GM12878 (cell line): ENCODE data around the gene YKT6. TPM values are rescaled to one million over a fixed set of nuclear protein-coding genes. Genes with fewer than 3 reads are reported as not detected.

Source experiments
- ATAC-seq: fragments of 200-7000 bp; cut with Tn5 transposase; 3 replicates; pipeline ENCODE4 v1.9.1; 2020; ENCODE audit warnings: mild to moderate bottlenecking, moderate library complexity
- BruUV-seq: library from RNA; stranded (reverse); fragments of 400-500 nt; replicated peaks from 2 replicates; lab custom pipeline; 2021; lab: Mats Ljungman, UMichigan
- CTCF ChIA-PET: fragments of 300-600 bp; sonication (Branson Sonifier 250); formaldehyde crosslinking; extraction: SDS; loops from one replicate; lab custom pipeline; 2021; ENCODE audit warnings: inconsistent platforms; lab: Yijun Ruan, JAX
- POLR2A ChIA-PET: fragments of 350-600 bp; formaldehyde crosslinking; extraction: SDS; loops from one replicate; lab custom pipeline; 2021; ENCODE audit warnings: inconsistent platforms; lab: Charles Lee
- RAD21 ChIA-PET: fragments of 300-600 bp; sonication (Branson Sonifier 250); formaldehyde crosslinking; loops from one replicate; lab custom pipeline; 2023; ENCODE audit warnings: antibody characterized with exemption; ENCODE audit not compliant: unreplicated experiment; lab: Charles Lee
- SMC1A ChIA-PET: fragments of 300-600 bp; sonication (Branson Sonifier 250); formaldehyde crosslinking; loops from one replicate; lab custom pipeline; 2023; ENCODE audit not compliant: unreplicated experiment, uncharacterized antibody; lab: Charles Lee
- DNase-seq: peaks from one replicate; pipeline ENCODE4 v3.0.0-alpha.2; 2011; ENCODE audit warnings: low read depth, low spot score
- FAIRE-seq: peaks from 3 replicates; lab custom pipeline; 2011; peaks lifted over from hg19 to GRCh38; lab: Jason Lieb, UNC
- H2AFZ ChIP-seq: 2 replicates; pipeline ENCODE4 v1.6.0; 2011; ENCODE audit warnings: low read depth, low read length, control low read depth; ENCODE audit not compliant: control insufficient read depth
- H3K27ac ChIP-seq: 2 replicates; pipeline ENCODE4 v1.5.1; 2011; ENCODE audit warnings: control low read depth; ENCODE audit not compliant: control insufficient read depth, insufficient read depth
- H3K27me3 ChIP-seq, 2 experiments: replicated peaks in 1 of 2; 2 replicates each; pipeline versions ENCODE4 v1.6.0 to v1.6.1; 2011; ENCODE audit warnings: low read length in 1 of 2; ENCODE audit not compliant: control insufficient read depth in 2 of 2, insufficient read depth in 2 of 2
- H3K36me3 ChIP-seq, 2 experiments: 2 replicates each; pipeline ENCODE4 v1.5.1; 2011; ENCODE audit warnings: low read length in 1 of 2; ENCODE audit not compliant: control insufficient read depth in 2 of 2, insufficient read depth in 2 of 2
- H3K4me1 ChIP-seq: 2 replicates; pipeline ENCODE4 v1.6.1; 2011; ENCODE audit warnings: mild to moderate bottlenecking, low read length, moderate library complexity, mixed read lengths; ENCODE audit not compliant: control insufficient read depth, insufficient read depth
- H3K4me2 ChIP-seq: 2 replicates; pipeline ENCODE4 v1.6.0; 2011; ENCODE audit warnings: control low read depth; ENCODE audit not compliant: control insufficient read depth, insufficient read depth
- H3K4me3 ChIP-seq: fragments of 200-600 bp; sonication (generic); 2 replicates; pipeline ENCODE4 v1.5.1; 2016
- H3K79me2 ChIP-seq: 2 replicates; pipeline ENCODE4 v1.6.0; 2011; ENCODE audit warnings: low read length; ENCODE audit not compliant: control insufficient read depth, insufficient read depth
- H3K9ac ChIP-seq: 2 replicates; pipeline ENCODE4 v1.8.0; 2011; ENCODE audit warnings: low read length, control low read depth, mixed read lengths; ENCODE audit not compliant: control insufficient read depth, insufficient read depth
- H3K9me3 ChIP-seq: replicated peaks from 3 replicates; pipeline ENCODE4 v1.5.1; 2011; ENCODE audit warnings: mild to moderate bottlenecking, low read length; ENCODE audit not compliant: control insufficient read depth, insufficient read depth
- H4K20me1 ChIP-seq: 2 replicates; pipeline ENCODE4 v1.6.0; 2011; ENCODE audit not compliant: control insufficient read depth, insufficient read depth
- DPF2 ChIP-seq: fragments of 450-650 bp; IDR thresholded peaks from 2 replicates; pipeline ENCODE4 v1.6.1; 2017; ENCODE audit warnings: mild to moderate bottlenecking
- EED ChIP-seq: sonication (generic); IDR thresholded peaks from 2 replicates; pipeline ENCODE4 v1.6.1; 2016; ENCODE audit warnings: antibody characterized with exemption, low read depth
- EP300 ChIP-seq, 2 experiments: fragments of 150-350 bp in 1 of 2; IDR thresholded peaks; 2 replicates each; pipeline ENCODE4 v1.6.1; 2011 to 2012; ENCODE audit warnings: low read depth in 2 of 2, low read length in 2 of 2, borderline replicate concordance in 1 of 2, improper control_type of control experiment in 1 of 2, inconsistent platforms in 1 of 2; ENCODE audit not compliant: control insufficient read depth in 1 of 2
- HCFC1 ChIP-seq: fragments of 150-350 bp; IDR thresholded peaks from 2 replicates; pipeline ENCODE4 v1.6.1; 2014; ENCODE audit warnings: low read length
- MTA2 ChIP-seq: fragments of 450-650 bp; IDR thresholded peaks from 2 replicates; pipeline ENCODE4 v1.6.1; 2016; ENCODE audit warnings: low read depth, mild to moderate bottlenecking, moderate library complexity
- PRDM15 ChIP-seq: fragments of 450-650 bp; formaldehyde crosslinking; IDR thresholded peaks from 2 replicates; pipeline ENCODE4 v1.4.0; 2020; ENCODE audit warnings: mild to moderate bottlenecking, moderate library complexity
- RELB ChIP-seq: fragments of 450-650 bp; IDR thresholded peaks from 2 replicates; pipeline ENCODE4 v1.6.1; 2017; ENCODE audit warnings: low read depth, mild to moderate bottlenecking, moderate library complexity
- SKIL ChIP-seq: fragments of 450-650 bp; IDR thresholded peaks from 2 replicates; pipeline ENCODE4 v1.6.1; 2017; ENCODE audit warnings: mild to moderate bottlenecking, low read depth, inconsistent platforms; ENCODE audit not compliant: poor library complexity, severe bottlenecking
- SMAD5 ChIP-seq: IDR thresholded peaks from 2 replicates; pipeline ENCODE4 v1.6.1; 2016; ENCODE audit warnings: antibody characterized with exemption, low read depth
- SUZ12 ChIP-seq: fragments of 200-600 bp; sonication (generic); IDR thresholded peaks from one replicate; pipeline ENCODE4 v1.6.1; 2018; ENCODE audit warnings: antibody characterized with exemption, mild to moderate bottlenecking; ENCODE audit not compliant: unreplicated experiment
- ZNF207 ChIP-seq: fragments of 450-650 bp; IDR thresholded peaks from 2 replicates; pipeline ENCODE4 v1.6.1; 2014; ENCODE audit warnings: antibody characterized with exemption, mild to moderate bottlenecking, borderline replicate concordance
- ZNF384 ChIP-seq: IDR thresholded peaks from 2 replicates; pipeline ENCODE4 v1.6.1; 2012; ENCODE audit warnings: low read depth, mild to moderate bottlenecking, low read length, improper control_type of control experiment, borderline replicate concordance
- WGBS: methylation state at CpG from one replicate; pipeline ENCODE4 v1.1.6; 2016; ENCODE audit warnings: low lambda C conversion rate; ENCODE audit not compliant: insufficient replicate concordance, insufficient coverage; ENCODE audit errors: missing lambda C conversion rate; 5-methylcytosine and 5-hydroxymethylcytosine counted together
- in situ Hi-C: fragments of 300-500 bp; cut with MboI; formaldehyde crosslinking; loops from 9 replicates; pipeline ENCODE4 v1.14.3; 2018; ENCODE audit warnings: mixed read lengths
- intact Hi-C: fragments of 100-400 bp; cut with micrococcal nuclease; formaldehyde crosslinking; loops from one replicate; pipeline ENCODE4 v1.14.2; 2022; ENCODE audit not compliant: unreplicated experiment
- polyA plus RNA-seq, 11 experiments: library from polyadenylated mRNA; depleted of rRNA in 4 of 11; unstranded in 6 of 11; stranded (reverse) in 5 of 11; fragments of >200 nt; fragmentation: Nextera tagmentation in 4 of 11; fragmentation: Illumina TruSeq in 1 of 11; extraction: Ambion mirVana in 4 of 11; extraction: Trizol in 1 of 11; gene quantifications; 1 replicate in 1 of 11; 2 replicates in 10 of 11; pipeline versions ENCODE4 v1.2.1 to v1.2.3, GENCODE V29; 2011 to 2016; ENCODE audit warnings: inconsistent platforms in 2 of 11, missing spikeins in 2 of 11, low read depth in 1 of 11
- total RNA-seq, 4 experiments: library from RNA; depleted of rRNA in 3 of 4; stranded (reverse); fragments of >200 nt in 3 of 4; fragmentation: Illumina TruSeq in 1 of 4; extraction: Trizol in 1 of 4; gene quantifications; 2 replicates each; pipeline versions ENCODE4 v1.2.1 to v1.2.3, GENCODE V29; 2013 to 2021

The YKT6 gene
- total and polyA plus RNA-seq, 10 of the 15 experiments (the other 5 are each of a cell fraction or from before 2014, with no cell fraction given) = 1.7 to 95.2 (median 70.5) TPM

DNA sequence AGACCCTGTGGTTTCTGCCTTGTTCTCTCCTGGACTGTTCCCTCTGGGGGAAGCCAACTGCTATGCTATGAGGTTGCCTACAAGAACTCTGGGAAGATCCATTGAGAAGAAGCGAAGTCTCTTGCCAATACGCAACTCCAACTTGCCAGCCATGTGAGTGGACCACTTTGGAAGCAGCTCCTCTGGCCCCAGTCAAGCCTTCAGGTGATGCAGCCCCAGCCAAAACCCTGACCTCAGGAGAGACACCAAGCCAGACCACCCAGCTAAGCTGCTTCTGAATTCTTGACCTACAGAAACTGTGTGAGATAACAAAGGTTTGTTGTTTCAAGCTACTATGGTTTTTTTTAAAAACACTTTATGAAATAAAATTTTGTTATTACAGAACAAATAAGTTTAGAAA, 39.4 kb upstream of the YKT6 start (continued):
- no peak for TF ChIP-seq PRDM15
- TF ChIP-seq SMAD5 = no peak
- no peak for TF ChIP-seq EP300 (IDR thresholded peaks at IDR 0.05; ENCODE audit: borderline replicate concordance in 1 of 2, control insufficient read depth in 1 of 2, low read depth in 2 of 2, low read length in 2 of 2)
- no peak for TF ChIP-seq MTA2

DNA sequence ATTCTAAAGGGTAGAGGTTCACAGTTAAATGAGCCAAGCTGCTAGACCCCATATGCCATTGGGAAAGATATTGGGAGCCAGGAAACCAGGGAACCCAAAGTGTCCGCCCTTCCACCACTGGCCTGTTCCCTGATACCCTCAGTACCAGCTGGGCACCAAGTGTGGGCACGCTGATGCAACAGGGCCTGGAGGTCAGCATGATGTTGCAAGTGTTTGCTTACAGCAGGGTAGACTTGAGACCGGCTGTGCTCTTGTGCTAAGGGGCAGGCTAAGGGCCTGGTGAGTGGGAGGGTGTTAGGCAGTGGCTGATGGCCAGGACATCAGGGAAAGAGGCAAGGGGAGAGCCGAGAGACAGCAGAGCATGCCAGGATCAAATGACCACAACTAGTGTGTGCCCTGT, 38.6 kb upstream of the YKT6 start:
- Histone ChIP-seq H3K27me3 (no peaks in the 10 kb centered on the region; a peak in 1 of 4 replicates), H3K9ac (no peak overlapping the region), H3K4me2 (no peak overlapping the region), H3K4me3 (no peak overlapping the region), H3K36me3 (no peaks in the 10 kb centered on the region), H3K27ac (no peak overlapping the region), H3K4me1 (no peaks in the 10 kb centered on the region), H2AFZ (no peak overlapping the region), H3K79me2 (no peaks in the 10 kb centered on the region), H3K9me3 (no peaks in the 10 kb centered on the region), H4K20me1 (no peaks in the 10 kb centered on the region)
- SMC1A ChIA-PET = no interaction called here
- POLR2A ChIA-PET = no interaction called here
- DNase-seq (no peak), ATAC-seq (no peak), FAIRE-seq (no peak)
- in situ Hi-C loops = no loop called here
- WGBS = 27% methylated on average over 4 of the region's 4 CpGs
- RAD21 ChIA-PET = no interaction called here
- no TSS peak for BruUV-seq
- CTCF ChIA-PET = no interaction called here
- intact Hi-C loops = no loop called here
- no peak for TF ChIP-seq RELB
- no peak for TF ChIP-seq HCFC1
- TF ChIP-seq DPF2 = no peak
- TF ChIP-seq SKIL = no peak
- no peak for TF ChIP-seq ZNF384
- no peak for TF ChIP-seq EP300 (IDR thresholded peaks at IDR 0.05; ENCODE audit: borderline replicate concordance in 1 of 2, control insufficient read depth in 1 of 2, low read depth in 2 of 2, low read length in 2 of 2)
- TF ChIP-seq EED = no peak
- no peak for TF ChIP-seq ZNF207
- no peak for TF ChIP-seq SUZ12
